ENCODE data around the gene MMP20. TPM values are rescaled to one million over a fixed set of nuclear protein-coding genes. Genes with fewer than 3 reads are reported as not detected.

Gene MMP20
- total and polyA plus RNA-seq, 4 donors = not detected

DNA sequence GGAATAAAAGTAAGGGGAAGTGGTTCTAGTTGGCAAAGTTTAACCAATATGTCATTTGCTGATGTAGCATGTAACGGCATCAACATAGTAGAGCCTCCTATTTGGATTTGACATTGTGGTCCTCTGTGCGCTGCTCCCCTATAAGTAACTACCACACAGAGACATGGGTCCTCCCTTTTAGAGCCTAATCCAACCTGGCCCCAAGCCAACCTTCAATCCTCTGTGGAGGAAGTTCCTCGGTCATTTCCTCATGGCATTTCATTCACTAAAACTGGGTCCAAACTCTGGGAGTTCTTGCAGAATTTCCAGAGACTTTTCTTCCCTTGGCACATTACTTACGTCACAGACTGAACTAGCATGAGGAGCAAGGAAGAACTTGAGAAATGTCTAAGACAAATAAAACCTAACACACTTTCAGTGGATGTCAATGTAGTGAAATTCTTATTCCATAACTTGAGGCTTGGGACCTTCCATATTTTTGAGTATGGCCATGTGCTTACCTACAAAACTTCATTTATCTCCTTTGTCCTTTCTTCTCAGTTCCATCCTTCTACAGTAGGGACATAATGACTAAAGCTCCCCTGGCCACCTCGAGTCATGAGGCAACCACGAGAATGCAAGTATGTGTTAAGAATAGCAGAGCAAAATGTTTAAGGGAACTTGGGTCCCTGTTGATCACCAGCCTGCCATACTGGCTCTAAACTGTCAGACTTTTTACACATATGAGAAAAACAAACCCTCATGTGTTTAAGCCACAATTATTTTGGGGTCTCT lies 34.7 kb downstream of the MMP20 start:
- no peaks in the 10 kb centered on the region for H3K27me3 ChIP-seq (ENCODE audit: control insufficient read depth in 3 of 3, insufficient read depth in 3 of 3, low read length in 2 of 3)
- ATAC-seq (ENCODE audit: insufficient read depth, low FRiP score) = no peak
- DNase-seq = no peak
- no peaks in the 10 kb centered on the region for H3K9me3 ChIP-seq (ENCODE audit: control insufficient read depth in 4 of 4, insufficient read depth in 3 of 4, low read length in 3 of 4)
- 61 to 68% methylated on average over 6 of the region's 6 CpGs for WGBS, 2 donors
- TF ChIP-seq, protein P1, sequence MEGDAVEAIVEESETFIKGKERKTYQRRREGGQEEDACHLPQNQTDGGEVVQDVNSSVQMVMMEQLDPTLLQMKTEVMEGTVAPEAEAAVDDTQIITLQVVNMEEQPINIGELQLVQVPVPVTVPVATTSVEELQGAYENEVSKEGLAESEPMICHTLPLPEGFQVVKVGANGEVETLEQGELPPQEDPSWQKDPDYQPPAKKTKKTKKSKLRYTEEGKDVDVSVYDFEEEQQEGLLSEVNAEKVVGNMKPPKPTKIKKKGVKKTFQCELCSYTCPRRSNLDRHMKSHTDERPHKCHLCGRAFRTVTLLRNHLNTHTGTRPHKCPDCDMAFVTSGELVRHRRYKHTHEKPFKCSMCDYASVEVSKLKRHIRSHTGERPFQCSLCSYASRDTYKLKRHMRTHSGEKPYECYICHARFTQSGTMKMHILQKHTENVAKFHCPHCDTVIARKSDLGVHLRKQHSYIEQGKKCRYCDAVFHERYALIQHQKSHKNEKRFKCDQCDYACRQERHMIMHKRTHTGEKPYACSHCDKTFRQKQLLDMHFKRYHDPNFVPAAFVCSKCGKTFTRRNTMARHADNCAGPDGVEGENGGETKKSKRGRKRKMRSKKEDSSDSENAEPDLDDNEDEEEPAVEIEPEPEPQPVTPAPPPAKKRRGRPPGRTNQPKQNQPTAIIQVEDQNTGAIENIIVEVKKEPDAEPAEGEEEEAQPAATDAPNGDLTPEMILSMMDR (IDR thresholded peaks at IDR 0.05; ENCODE audit: control extremely low read depth, extremely low read depth) = no peak
- no peak overlapping the region for H3K4me3 ChIP-seq
- no peaks in the 10 kb centered on the region for H3K36me3 ChIP-seq (ENCODE audit: control insufficient read depth in 4 of 4, insufficient read depth in 4 of 4, low read length in 4 of 4)
- no peak overlapping the region for H3K9ac ChIP-seq (ENCODE audit: insufficient read depth in 1 of 2, low read length in 2 of 2)
- no peak overlapping the region for H3K27ac ChIP-seq (ENCODE audit: low read depth in 1 of 2, low read length in 1 of 2)
- H3K4me1 ChIP-seq (ENCODE audit: control insufficient read depth in 5 of 5, insufficient read depth in 5 of 5, low read length in 5 of 5) = peaks cover 0 to 3% (median 0%) of the 10 kb centered on the region in 5 donors

DNA sequence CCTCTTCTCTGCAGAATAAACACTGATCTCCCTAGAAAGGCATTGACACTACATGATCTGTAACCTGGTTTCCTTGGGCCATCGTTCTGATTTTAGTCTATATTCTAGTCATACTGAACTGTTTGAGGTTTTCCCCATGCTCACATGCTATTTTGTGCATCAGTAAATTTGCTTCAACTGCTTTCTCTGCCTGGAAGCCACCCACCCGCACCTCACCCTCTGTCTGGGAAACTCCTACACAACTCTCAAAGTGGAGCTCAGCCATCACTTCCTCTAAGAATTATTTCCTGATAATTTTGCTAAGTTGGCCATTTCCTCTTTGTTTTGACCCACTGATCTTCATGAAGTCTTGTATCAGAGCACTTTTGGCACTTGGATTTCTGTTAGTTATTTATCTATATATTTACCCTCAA lies 36.1 kb downstream of the MMP20 start:
- no peaks in the 10 kb centered on the region for H3K27me3 ChIP-seq (ENCODE audit: control insufficient read depth in 3 of 3, insufficient read depth in 3 of 3, low read length in 2 of 3)
- DNase-seq (no peak), ATAC-seq (ENCODE audit: insufficient read depth, low FRiP score) (no peak)
- TF ChIP-seq, protein P1 (IDR thresholded peaks at IDR 0.05; ENCODE audit: control extremely low read depth, extremely low read depth) = no peak
- 77 to 80% methylated on average over 2 of the region's 2 CpGs for WGBS, 2 donors
- no peaks in the 10 kb centered on the region for H3K9me3 ChIP-seq (ENCODE audit: control insufficient read depth in 4 of 4, insufficient read depth in 3 of 4, low read length in 3 of 4)
- no peak overlapping the region for H3K4me3 ChIP-seq
- no peak overlapping the region for H3K27ac ChIP-seq (ENCODE audit: low read depth in 1 of 2, low read length in 1 of 2)
- no peak overlapping the region for H3K9ac ChIP-seq (ENCODE audit: insufficient read depth in 1 of 2, low read length in 2 of 2)
- H3K36me3 ChIP-seq (ENCODE audit: control insufficient read depth in 4 of 4, insufficient read depth in 4 of 4, low read length in 4 of 4) = no peaks in the 10 kb centered on the region
- H3K4me1 ChIP-seq (ENCODE audit: control insufficient read depth in 5 of 5, insufficient read depth in 5 of 5, low read length in 5 of 5) = no peaks in the 10 kb centered on the region

DNA sequence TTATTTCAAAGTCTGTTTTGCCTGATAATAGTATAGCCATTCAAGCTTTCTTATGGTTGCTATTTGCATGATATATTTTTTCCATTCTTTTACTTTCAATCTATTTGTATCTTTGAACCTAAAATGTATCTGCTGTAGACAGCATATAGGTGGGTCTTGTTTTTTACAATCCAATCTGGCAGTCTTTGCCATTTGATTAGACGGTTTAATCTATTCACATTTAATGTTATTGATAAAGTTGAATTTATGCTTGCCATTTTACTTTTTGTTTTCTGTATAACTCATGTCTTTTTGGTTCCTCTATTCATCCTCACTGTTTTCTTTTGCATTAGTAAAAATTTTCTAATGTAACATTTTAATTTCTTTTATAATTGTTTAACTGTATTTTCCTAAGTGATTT lies 37.4 kb downstream of the MMP20 start:
- no peak for ATAC-seq (ENCODE audit: insufficient read depth, low FRiP score)
- Histone ChIP-seq H3K27me3 (ENCODE audit: control insufficient read depth in 3 of 3, insufficient read depth in 3 of 3, low read length in 2 of 3) (no peaks in the 10 kb centered on the region), H3K9me3 (ENCODE audit: control insufficient read depth in 4 of 4, insufficient read depth in 3 of 4, low read length in 3 of 4) (no peaks in the 10 kb centered on the region), H3K4me1 (ENCODE audit: control insufficient read depth in 5 of 5, insufficient read depth in 5 of 5, low read length in 5 of 5) (no peaks in the 10 kb centered on the region), H3K9ac (ENCODE audit: insufficient read depth in 1 of 2, low read length in 2 of 2) (no peak overlapping the region), H3K36me3 (ENCODE audit: control insufficient read depth in 4 of 4, insufficient read depth in 4 of 4, low read length in 4 of 4) (no peaks in the 10 kb centered on the region), H3K27ac (ENCODE audit: low read depth in 1 of 2, low read length in 1 of 2) (no peak overlapping the region), H3K4me3 (no peak overlapping the region)
- TF ChIP-seq, protein P1 (IDR thresholded peaks at IDR 0.05; ENCODE audit: control extremely low read depth, extremely low read depth) = no peak
- DNase-seq = no peak
- WGBS, 2 donors = 95 to 97% methylated on average over 1 of the region's 1 CpG
